Uterus (tissue), 2 donors: ENCODE measurements around the gene CLK2.

Experiments used
- CTCF ChIP-seq, 4 experiments: fragments of 200-600 bp in 2 of 4; fragments of 450-650 bp in 2 of 4; sonication (generic) in 2 of 4; IDR thresholded peaks; one replicate each; pipeline ENCODE4 v1.5.1; 2016 to 2019; ENCODE audit warnings: antibody characterized with exemption in 4 of 4, mild to moderate bottlenecking in 2 of 4, moderate library complexity in 1 of 4
- POLR2A ChIP-seq, 2 donors: fragments of 450-650 bp; IDR thresholded peaks; one replicate each; pipeline ENCODE4 v1.6.1; 2016; ENCODE audit warnings: antibody characterized with exemption in 2 of 2, mild to moderate bottlenecking in 1 of 2, moderate library complexity in 1 of 2

- TF ChIP-seq CTCF (IDR thresholded peaks at IDR 0.05) (no peak), POLR2A (IDR thresholded peaks at IDR 0.05) (no peak)
Measured at GRCh38 chr1:155254228-155254713, 19.0 kb downstream of the CLK2 start.
